Lower leg skin (tissue), 3 donors: ENCODE results near the gene IGSF3.
"Not testable (repeated sequence)": the region's sequence is repeated elsewhere in the genome, so short reads cannot be mapped to it uniquely, and the experiment has no call there.

Experiments used
- POLR2A ChIP-seq, 2 donors: fragments of 450-650 bp; IDR thresholded peaks; one replicate each; pipeline ENCODE4 v1.6.1; 2016 to 2017; ENCODE audit warnings: antibody characterized with exemption in 2 of 2, mild to moderate bottlenecking in 1 of 2, moderate library complexity in 1 of 2
- TF ChIP-seq, protein P1 (sequence below), 3 donors: fragments of 450-650 bp; IDR thresholded peaks; one replicate each; pipeline ENCODE4 v1.5.1; 2016; ENCODE audit warnings: antibody characterized with exemption in 3 of 3, mild to moderate bottlenecking in 3 of 3, moderate library complexity in 2 of 3

DNA sequence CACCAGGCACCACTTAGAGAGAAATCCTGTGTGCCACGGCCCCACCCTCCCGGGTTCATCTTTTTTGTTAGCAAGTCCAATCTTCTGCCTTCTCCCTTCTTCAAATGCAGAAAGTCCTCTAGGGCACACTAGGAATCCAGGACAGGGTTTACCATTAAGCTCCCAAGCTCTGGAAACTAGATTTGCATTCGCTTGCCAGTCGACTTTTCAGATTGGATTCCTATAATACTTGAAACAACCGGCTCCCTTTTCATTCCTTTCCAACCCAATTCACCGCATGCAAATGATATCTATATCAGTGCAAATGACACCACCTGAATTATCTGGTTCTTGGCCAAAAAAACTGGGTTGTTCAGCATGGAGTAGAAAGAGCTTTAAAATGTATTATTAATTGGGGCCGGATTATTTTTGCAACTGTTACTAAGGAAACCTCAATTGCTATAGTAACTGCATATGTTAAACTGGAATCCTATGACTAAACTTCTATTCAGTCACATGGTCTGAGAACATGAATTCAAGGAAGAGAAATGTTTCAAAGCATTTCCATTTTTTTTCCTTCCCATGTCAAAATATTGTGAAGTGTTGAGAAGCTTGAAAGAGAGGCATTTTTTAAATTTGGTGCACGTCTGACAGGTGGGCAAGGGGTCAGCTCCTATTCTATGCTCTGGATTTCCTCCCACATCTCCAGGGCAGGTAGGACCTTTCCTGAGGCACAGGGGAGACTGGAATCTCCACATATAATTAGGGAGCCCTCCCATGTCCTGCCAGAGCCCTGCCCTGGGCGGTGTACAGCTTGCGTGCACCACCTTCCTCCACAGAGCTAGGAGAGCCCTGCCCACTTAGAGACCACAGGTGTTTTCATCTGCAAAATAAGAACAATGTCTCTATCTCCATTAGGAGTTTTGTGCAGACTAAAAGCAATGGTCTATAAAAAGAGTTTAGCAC is 76.3 kb downstream of the IGSF3 start:
- TF ChIP-seq POLR2A (IDR thresholded peaks at IDR 0.05): not testable (repeated sequence)
- TF ChIP-seq, protein P1, sequence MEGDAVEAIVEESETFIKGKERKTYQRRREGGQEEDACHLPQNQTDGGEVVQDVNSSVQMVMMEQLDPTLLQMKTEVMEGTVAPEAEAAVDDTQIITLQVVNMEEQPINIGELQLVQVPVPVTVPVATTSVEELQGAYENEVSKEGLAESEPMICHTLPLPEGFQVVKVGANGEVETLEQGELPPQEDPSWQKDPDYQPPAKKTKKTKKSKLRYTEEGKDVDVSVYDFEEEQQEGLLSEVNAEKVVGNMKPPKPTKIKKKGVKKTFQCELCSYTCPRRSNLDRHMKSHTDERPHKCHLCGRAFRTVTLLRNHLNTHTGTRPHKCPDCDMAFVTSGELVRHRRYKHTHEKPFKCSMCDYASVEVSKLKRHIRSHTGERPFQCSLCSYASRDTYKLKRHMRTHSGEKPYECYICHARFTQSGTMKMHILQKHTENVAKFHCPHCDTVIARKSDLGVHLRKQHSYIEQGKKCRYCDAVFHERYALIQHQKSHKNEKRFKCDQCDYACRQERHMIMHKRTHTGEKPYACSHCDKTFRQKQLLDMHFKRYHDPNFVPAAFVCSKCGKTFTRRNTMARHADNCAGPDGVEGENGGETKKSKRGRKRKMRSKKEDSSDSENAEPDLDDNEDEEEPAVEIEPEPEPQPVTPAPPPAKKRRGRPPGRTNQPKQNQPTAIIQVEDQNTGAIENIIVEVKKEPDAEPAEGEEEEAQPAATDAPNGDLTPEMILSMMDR (IDR thresholded peaks at IDR 0.05): not testable (repeated sequence)
